Eye (tissue), 1 donor: Measurements from ENCODE around the gene VAV1.
"Not testable (repeated sequence)": the region's sequence is repeated elsewhere in the genome, so short reads cannot be mapped to it uniquely, and the experiment has no call there.

Experiments
- DNase-seq: peaks from one replicate; pipeline ENCODE4 v3.0.0-alpha.2; 2015

VAV1 gene

GRCh38 chr19:6737284-6737872, 35.1 kb upstream of the VAV1 start, which contains the start of gene GPR108:
Gene GPR108 (minus strand): TSS chr19:6737580. CDS start chr19:6737576, 4 bp downstream.
- peak; percentile 100 for DNase-seq

DNA sequence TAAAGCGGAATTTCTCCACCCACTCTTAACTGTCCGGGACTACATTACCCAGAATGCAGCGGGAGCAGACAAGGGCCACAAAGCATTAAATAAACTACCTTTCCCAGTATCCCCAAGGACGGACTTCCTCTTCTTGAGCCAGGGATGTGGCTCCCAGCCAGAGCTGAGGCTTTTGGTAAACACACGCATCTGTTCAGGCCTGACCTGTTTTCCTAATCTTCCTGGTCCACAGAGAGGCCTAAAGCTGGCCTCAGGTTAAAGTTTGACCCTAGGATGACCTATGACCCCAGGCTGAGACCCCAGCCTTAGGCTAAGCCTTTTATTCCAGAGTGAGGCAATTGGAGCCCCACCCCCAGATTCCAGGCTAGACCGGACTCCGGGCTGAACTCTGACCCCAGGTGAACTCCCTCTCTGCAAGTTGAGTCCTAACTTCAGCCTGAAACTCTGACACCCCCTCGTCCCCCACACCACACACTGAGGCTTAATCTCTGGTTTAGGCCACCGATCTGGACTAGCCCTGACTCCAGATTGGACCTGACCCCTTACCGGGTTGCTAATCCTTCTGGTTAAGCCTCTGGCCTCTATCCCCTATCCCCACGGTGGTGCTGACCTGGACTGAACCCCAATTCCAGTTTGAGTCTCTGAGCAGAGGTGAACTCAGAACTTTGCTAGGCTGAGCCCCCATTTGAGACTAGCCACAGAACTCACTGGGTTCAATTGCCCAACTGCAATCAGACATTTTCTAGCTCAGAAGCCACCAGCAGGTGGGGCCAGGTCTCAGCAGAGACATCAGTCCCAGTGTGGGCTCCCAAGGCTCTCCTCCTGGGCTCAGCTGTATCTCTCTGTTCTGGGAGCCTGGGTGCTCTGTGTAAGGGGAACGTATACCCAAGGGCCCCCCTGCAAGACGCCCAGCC, 34.4 kb upstream of the VAV1 start:
- DNase-seq, result peak; percentile 86

- DNase-seq, result no peak
Observed at GRCh38 chr19:6738787-6739389, 33.6 kb upstream of the VAV1 start.

GRCh38 chr19:6739390-6739882, 33.1 kb upstream of the VAV1 start, which contains the start of gene TRIP10:
Gene TRIP10 (plus strand): TSS chr19:6739680. CDS start chr19:6739762, 82 bp downstream.
- peak; percentile 92 for DNase-seq

DNA sequence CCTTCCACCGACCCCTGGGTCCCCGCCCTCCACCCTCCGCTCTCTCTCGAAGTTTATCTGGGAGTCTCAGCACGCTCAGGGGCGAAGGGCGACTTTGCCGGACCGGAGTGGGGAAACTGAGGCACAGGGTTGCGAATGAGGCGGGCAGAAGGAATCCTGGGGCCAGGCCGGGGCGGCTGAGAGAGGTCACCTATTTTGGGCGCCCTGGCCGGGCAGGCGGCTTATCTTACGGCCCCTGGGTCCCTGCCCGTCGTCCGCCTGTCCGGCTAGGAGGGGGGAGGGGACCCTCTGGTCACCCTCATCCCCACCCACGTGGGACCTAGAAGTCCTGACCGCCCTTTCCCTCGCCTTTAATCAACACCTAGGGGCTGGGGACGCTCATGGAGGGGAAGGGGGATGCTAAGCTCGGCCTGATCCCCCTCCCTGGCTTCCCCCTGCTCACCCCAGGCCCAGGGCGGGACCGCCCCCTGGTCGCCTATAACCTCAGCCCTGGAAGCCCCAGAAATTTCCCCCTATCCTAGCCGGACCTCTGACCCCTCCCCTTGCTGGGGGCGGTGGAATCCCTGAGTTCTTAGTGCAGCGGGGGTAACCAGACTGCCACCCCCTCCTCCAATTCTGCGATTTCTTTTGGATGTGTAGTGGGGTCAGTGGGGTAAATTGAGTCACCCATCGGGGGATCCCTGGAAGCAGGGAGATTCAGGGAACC, 32.5 kb upstream of the VAV1 start:
- peak; percentile 69 for DNase-seq

DNA sequence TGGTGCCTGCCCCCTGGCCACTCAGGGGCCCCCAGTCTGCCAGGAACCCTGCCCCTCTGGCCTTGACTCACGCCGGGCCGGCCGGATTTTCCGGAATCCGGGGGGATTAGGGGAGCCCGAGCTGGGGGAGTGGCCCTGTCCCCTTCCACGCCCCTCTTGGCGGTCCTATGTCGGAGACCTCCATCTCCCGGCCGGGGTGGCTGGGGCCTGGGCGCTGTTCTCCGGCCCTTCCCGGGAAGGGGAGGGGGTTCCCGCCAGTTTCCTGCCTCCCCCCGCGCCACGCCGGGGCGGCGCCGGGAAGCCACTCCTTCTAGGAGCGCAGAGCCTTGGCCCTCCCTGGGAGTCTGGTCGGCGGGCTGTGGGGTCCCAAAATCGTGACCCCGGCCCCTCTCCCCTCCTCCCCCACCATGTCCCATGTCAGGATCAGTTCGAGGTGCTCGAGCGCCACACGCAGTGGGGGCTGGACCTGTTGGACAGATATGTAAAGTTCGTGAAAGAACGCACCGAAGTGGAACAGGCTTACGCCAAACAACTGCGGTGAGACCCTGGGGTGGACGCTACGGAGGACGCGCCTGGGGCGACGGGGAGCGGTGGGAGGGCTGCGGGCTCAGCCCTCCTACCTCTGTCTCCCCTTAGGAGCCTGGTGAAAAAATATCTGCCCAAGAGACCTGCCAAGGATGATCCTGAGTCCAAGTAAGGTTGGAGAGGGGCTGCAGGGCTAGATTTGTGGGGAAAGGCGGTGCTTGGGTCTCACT, 31.7 kb upstream of the VAV1 start:
- peak; percentile 61 for DNase-seq

DNA sequence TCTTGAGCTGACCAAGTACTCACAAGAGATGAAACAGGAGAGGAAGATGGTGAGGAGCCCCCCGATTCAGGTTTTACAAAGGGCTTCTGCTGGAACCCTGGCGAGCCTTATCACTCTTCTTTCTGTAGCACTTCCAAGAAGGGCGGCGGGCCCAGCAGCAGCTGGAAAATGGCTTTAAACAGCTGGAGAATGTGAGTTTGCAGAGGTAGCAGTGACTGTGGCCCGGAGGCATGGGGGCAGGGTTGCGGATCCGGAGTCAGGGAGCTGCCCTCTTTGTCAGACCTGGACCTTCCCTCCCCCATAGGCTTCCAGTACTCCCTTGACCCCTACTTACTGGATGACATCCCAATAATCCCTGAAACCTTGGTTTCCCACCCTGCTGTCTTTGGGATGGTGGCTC, 29.4 kb upstream of the VAV1 start:
- DNase-seq, result no peak

DNA sequence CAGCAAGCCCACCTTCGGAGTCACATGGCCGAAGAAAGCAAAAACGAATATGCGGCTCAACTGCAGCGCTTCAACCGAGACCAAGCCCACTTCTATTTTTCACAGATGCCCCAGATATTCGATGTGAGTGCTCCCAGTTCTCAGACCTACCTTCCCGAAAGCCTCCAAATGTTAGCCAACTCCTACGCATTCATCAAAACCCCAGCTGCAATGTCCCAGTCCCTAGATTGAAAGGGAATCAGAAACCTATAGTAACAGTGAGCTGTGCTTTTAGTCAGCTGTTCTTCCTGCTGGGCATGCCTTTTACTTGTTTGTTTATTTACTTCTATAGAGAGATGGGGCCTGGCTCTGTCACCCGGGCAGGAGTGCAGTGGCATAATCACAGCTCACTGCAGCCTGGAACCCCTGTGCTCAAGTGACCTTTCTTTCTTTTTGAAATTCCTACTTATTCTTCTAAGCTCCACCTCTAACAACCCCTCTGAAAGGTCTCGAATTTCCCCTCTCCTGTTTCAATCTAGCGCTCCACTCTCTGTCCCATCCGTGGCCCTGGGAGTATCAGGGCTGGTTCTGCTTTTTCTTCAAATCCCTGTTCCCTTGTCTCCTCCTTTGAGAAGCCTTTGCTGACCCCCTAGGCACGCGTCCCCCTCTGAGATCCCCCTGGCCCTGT, 28.7 kb upstream of the VAV1 start:
- DNase-seq, result no peak

DNA sequence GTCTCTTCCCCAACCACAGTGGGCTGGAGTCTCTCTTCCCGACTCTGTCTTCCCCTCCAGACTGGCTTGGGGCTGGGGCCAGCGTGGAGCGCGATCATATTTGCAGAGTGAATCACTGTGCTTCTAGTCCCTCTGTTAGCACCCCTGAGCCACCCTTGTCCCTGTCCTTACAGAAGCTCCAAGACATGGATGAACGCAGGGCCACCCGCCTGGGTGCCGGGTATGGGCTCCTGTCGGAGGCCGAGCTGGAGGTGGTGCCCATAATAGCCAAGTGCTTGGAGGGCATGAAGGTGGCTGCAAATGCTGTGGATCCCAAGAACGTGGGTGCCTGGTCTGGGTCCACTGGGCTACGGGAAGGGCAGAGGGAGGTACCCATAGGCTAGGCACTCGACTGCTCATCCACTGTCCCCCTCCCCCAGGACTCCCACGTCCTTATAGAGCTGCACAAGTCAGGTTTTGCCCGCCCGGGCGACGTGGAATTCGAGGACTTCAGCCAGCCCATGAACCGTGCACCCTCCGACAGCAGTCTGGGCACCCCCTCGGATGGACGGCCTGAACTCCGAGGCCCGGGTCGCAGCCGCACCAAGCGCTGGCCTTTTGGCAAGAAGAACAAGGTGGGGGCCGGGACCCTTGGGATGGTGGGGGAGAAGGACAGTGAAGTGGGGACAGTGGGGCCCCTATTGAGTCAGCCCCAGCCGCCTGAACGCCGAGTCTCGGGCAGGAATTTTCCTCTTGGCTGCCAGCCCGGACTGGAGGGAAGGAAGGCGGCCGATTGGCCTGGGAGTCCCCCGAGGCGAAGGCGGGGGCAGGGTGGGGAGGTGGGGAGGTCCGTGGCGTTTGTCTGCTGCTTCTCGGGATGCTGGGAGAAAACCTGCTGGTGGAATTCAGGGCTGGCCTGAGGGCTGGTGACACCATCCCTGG, 27.9 kb upstream of the VAV1 start:
- peak; percentile 74 for DNase-seq

- no peak for DNase-seq
Observed at GRCh38 chr19:6745965-6746364, 26.5 kb upstream of the VAV1 start.

DNA sequence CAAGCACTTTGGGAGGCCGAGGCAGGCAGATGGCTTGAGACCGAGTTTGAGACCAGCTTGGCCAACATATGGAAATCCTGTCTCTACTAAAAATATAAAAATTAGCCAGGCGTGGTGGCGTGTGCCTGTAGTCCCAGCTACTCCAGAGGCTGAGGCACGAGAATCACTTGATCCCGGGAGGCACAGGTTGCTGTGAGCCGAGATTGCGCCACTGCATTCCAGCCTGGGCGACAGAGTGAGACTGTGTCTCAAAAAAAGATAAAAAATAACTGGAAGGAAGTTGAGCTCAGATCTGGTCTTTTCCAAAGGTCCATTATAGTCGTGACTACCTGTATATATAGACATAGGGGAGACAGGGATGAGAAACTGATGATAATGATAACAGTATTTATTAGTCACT, 24.0 kb upstream of the VAV1 start:
- not testable (repeated sequence) for DNase-seq

GRCh38 chr19:6750062-6750461, 22.4 kb upstream of the VAV1 start:
- DNase-seq, result no peak

GRCh38 chr19:6751189-6751588, 21.3 kb upstream of the VAV1 start:
- no peak for DNase-seq

GRCh38 chr19:6752256-6753177, 20.0 kb upstream of the VAV1 start:
- peak; percentile 24 for DNase-seq

GRCh38 chr19:6753178-6754031, 19.1 kb upstream of the VAV1 start:
- peak; percentile 82 for DNase-seq

GRCh38 chr19:6754136-6754535, 18.4 kb upstream of the VAV1 start:
- DNase-seq, result no peak

DNA sequence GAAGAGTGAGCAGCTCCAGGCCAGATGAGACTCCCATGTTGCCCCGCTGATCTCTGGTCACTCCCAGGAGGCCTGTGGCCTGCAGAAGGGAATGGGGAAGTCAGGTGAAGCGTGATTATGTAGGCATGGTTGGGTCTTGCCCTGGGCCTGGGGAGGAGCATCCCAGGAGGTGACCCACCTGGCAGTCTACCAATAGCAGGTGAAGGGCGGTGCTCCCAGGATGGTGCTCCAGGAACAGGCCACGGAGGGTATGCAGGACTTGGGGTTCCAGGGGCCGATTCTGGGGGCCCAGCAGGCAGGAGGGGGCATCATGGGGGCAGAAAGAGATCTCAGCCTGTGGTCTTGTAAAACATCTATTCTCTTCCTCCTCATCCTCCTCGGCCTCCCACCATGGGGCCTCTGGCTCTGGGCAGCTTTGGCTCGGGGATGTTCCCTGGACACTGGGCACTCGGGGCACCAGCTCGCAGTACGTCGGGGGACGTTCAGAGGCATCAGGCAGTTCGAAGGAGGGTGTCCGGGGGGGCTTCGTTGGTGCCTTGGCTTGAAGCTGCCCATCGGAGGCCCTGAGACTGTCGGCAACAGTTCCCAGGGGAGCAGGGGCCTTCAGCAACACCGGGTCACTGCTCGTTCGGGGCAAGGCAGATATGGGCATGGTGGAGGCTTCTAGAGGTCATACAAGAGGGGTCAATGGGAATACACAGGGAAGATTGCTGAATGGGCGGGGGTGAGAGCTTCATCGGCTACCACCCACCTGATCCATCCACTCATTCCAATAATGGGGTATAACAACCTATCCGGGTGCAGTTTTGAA, 17.6 kb upstream of the VAV1 start:
- no peak for DNase-seq
